Measurements from ENCODE around the gene SYF2.
"Not testable (repeated sequence)": the region's sequence is repeated elsewhere in the genome, so short reads cannot be mapped to it uniquely, and the experiment has no call there.

SYF2 gene

DNA sequence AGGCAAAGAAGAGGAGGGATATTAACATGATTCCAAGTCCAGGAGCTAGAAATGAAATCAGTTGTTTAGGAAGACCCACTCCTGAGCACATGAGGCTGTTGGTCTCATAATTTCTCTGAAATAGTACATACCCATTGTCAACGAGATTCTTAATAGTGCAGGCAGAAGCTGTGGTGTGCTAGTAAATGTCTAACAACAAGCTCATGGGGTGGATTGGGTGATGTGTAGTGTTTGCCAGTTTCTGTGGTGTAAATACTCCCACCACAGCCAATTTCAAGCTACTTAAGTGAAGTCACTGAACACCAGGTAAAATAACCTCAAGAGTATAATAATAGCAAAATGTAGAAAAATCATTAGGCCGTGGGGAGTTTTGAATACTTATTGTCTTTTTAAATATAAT is 42.0 kb downstream of the SYF2 start:
- Histone ChIP-seq H3K4me1 (ENCODE audit: control insufficient read depth in 1 of 2, insufficient read depth in 2 of 2, low read length in 2 of 2) (no peaks in the 10 kb centered on the region), H3K36me3 (ENCODE audit: control insufficient read depth in 1 of 2, insufficient read depth in 2 of 2, low read length in 2 of 2) (no peaks in the 10 kb centered on the region), H3K9me3 (ENCODE audit: control insufficient read depth in 1 of 2, low read length in 2 of 2) (no peaks in the 10 kb centered on the region), H3K27me3 (ENCODE audit: low read depth, low read length) (no peaks in the 10 kb centered on the region), H3K4me3 (ENCODE audit: low read depth in 1 of 2, low read length in 2 of 2) (no peak overlapping the region), H3K27ac (ENCODE audit: low read length) (no peak overlapping the region)

DNA sequence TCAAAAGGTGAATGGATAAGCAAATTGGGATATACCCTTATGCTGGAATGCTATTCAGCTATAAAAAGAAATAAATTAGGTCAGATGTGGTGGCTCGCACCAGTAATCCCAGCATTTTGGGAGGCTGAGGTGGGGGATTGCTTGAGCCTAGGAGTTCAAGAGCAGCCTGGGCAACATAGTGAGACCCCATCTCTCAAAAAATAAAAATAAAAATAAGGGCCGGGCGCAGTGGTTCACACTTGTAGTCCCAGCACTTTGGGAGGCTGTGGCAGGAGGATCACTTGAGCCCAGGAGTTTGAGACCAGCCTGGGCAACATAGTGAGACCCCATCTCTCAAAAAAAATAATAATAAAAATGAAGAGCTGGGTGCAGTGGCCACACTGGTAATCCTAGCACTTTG is 44.4 kb downstream of the SYF2 start:
- H3K27ac ChIP-seq (ENCODE audit: low read length); H3K4me1 ChIP-seq (ENCODE audit: control insufficient read depth in 1 of 2, insufficient read depth in 2 of 2, low read length in 2 of 2); H3K4me3 ChIP-seq (ENCODE audit: low read depth in 1 of 2, low read length in 2 of 2); H3K27me3 ChIP-seq (ENCODE audit: low read depth, low read length); H3K9me3 ChIP-seq (ENCODE audit: control insufficient read depth in 1 of 2, low read length in 2 of 2); H3K36me3 ChIP-seq (ENCODE audit: control insufficient read depth in 1 of 2, insufficient read depth in 2 of 2, low read length in 2 of 2): not testable (repeated sequence)

DNA sequence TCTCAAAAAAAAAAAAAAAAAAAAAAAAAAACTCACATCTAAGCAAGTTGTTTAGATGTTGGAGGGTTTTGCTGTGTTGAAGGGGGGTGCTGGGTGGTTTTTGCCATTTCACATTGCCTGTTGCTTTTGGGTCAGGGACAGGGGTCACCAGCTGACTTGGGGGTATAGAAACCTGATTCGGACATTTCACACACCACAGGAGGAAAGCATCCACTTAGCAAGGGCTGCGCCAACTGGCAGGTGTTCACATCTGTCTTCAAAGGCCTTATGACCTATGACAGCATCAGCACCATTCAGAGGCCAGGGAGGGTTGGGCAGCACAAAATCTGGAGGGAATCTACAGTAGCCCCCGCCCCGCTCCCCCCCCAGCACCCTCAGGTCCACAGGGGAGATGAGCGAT is 45.2 kb downstream of the SYF2 start:
- no peaks in the 10 kb centered on the region for H3K9me3 ChIP-seq (ENCODE audit: control insufficient read depth in 1 of 2, low read length in 2 of 2)
- no peaks in the 10 kb centered on the region for H3K27me3 ChIP-seq (ENCODE audit: low read depth, low read length)
- H3K36me3 ChIP-seq (ENCODE audit: control insufficient read depth in 1 of 2, insufficient read depth in 2 of 2, low read length in 2 of 2), result no peaks in the 10 kb centered on the region
- no peaks in the 10 kb centered on the region for H3K4me1 ChIP-seq (ENCODE audit: control insufficient read depth in 1 of 2, insufficient read depth in 2 of 2, low read length in 2 of 2)
- no peak overlapping the region for H3K4me3 ChIP-seq (ENCODE audit: low read depth in 1 of 2, low read length in 2 of 2)
- no peak overlapping the region for H3K27ac ChIP-seq (ENCODE audit: low read length)

GRCh38 chr1:25186161-25187007 is 45.9 kb downstream of the SYF2 start:
- no peaks in the 10 kb centered on the region for H3K9me3 ChIP-seq (ENCODE audit: control insufficient read depth in 1 of 2, low read length in 2 of 2)
- H3K27me3 ChIP-seq (ENCODE audit: low read depth, low read length), result no peaks in the 10 kb centered on the region
- H3K4me3 ChIP-seq (ENCODE audit: low read depth in 1 of 2, low read length in 2 of 2), result no peak overlapping the region
- H3K4me1 ChIP-seq (ENCODE audit: control insufficient read depth in 1 of 2, insufficient read depth in 2 of 2, low read length in 2 of 2), result no peaks in the 10 kb centered on the region
- H3K36me3 ChIP-seq (ENCODE audit: control insufficient read depth in 1 of 2, insufficient read depth in 2 of 2, low read length in 2 of 2), result no peaks in the 10 kb centered on the region
- H3K27ac ChIP-seq (ENCODE audit: low read length), result no peak overlapping the region

- Histone ChIP-seq H3K27ac (ENCODE audit: low read length) (no peak overlapping the region), H3K9me3 (ENCODE audit: control insufficient read depth in 1 of 2, low read length in 2 of 2) (no peaks in the 10 kb centered on the region), H3K4me1 (ENCODE audit: control insufficient read depth in 1 of 2, insufficient read depth in 2 of 2, low read length in 2 of 2) (no peaks in the 10 kb centered on the region), H3K27me3 (ENCODE audit: low read depth, low read length) (no peaks in the 10 kb centered on the region), H3K36me3 (ENCODE audit: control insufficient read depth in 1 of 2, insufficient read depth in 2 of 2, low read length in 2 of 2) (no peaks in the 10 kb centered on the region), H3K4me3 (ENCODE audit: low read depth in 1 of 2, low read length in 2 of 2) (no peak overlapping the region)
Observed at GRCh38 chr1:25185409-25186160, 46.7 kb downstream of the SYF2 start.

DNA sequence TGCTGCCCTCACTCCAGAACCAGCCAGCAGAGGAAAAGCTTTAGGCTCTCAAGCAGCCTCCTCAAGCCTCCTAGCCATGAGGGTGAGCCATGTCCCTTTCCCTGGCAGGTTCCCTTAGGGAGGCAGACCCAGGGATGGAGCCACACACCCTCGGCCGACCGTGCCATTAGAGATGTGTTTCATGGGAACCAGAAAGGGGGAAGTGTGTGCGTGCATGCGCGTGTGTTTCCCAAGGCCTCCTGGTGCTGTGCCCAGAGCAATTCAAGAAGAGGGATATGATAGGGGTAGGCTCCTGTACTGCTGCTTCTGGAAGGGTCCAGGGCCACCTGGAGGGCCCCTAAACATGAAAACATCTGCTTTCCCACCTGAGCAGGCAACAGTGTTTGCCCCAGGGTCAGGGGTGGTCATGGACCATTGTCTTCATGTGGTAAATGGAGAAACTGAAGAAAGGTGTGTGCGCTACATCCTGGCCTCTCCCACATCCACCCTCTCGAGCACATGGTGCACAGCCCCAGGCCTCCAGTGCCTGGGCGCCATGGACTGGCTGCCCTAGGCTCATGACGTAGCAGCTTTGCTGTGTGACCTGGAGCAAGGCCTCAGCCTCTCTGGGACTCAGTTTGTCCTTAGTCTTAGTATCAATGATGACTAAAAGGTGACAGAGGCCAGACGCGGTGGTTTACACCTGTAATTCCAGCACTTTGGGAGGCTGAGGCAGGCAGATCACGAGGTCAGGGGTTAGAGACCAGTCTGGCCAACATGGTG is 48.1 kb downstream of the SYF2 start:
- Histone ChIP-seq H3K4me3 (ENCODE audit: low read depth in 1 of 2, low read length in 2 of 2) (no peak overlapping the region), H3K36me3 (ENCODE audit: control insufficient read depth in 1 of 2, insufficient read depth in 2 of 2, low read length in 2 of 2) (no peaks in the 10 kb centered on the region), H3K4me1 (ENCODE audit: control insufficient read depth in 1 of 2, insufficient read depth in 2 of 2, low read length in 2 of 2) (no peaks in the 10 kb centered on the region), H3K27ac (ENCODE audit: low read length) (no peak overlapping the region), H3K27me3 (ENCODE audit: low read depth, low read length) (no peaks in the 10 kb centered on the region), H3K9me3 (ENCODE audit: control insufficient read depth in 1 of 2, low read length in 2 of 2) (no peaks in the 10 kb centered on the region)

DNA sequence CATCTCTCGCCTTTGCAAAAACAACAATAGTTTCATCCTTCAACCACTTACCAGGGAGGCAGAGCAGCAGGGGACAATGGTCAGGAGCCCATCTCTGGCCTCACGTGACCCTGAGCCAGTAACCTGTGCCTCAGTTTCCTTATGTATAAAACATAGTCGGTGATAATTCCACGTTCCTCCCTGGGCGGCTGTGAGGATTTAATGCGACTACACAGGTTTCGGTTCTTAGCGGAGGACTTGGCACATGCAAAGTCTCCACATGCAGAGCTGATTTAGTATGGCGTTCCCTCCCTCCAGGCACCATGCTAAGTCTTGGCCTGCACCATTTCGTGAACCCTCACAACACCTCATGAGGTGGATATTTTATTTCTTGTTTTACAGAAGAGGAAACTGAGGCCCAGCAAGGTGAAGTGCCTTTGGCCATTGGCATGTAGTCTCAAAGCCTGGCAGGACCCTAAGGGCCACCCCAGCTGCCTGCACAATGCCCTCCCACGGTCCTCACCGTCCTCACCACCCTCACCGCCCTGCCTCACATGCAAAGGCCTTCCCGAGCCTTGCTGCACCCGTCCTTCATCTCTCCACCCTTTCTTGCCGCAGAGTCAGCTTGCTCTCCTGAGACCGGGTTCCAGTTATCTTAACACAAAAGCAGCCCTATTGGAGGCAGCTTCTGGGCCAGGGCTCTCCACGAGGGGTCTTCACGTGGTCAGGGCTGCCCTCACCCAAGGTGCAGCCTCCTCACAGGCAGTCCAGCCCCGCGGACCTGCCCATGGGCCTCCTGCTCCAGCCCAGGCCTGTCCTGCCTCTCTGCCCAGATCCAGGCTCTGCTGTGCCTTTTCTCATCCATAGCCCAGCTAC is 48.9 kb downstream of the SYF2 start:
- Histone ChIP-seq H3K4me3 (ENCODE audit: low read depth in 1 of 2, low read length in 2 of 2) (no peak overlapping the region), H3K27me3 (ENCODE audit: low read depth, low read length) (no peaks in the 10 kb centered on the region), H3K4me1 (ENCODE audit: control insufficient read depth in 1 of 2, insufficient read depth in 2 of 2, low read length in 2 of 2) (no peaks in the 10 kb centered on the region), H3K36me3 (ENCODE audit: control insufficient read depth in 1 of 2, insufficient read depth in 2 of 2, low read length in 2 of 2) (no peaks in the 10 kb centered on the region), H3K9me3 (ENCODE audit: control insufficient read depth in 1 of 2, low read length in 2 of 2) (no peaks in the 10 kb centered on the region), H3K27ac (ENCODE audit: low read length) (no peak overlapping the region)

- Histone ChIP-seq H3K9me3 (ENCODE audit: control insufficient read depth in 1 of 2, low read length in 2 of 2) (no peaks in the 10 kb centered on the region), H3K27ac (ENCODE audit: low read length) (no peak overlapping the region), H3K4me1 (ENCODE audit: control insufficient read depth in 1 of 2, insufficient read depth in 2 of 2, low read length in 2 of 2) (no peaks in the 10 kb centered on the region), H3K36me3 (ENCODE audit: control insufficient read depth in 1 of 2, insufficient read depth in 2 of 2, low read length in 2 of 2) (no peaks in the 10 kb centered on the region), H3K27me3 (ENCODE audit: low read depth, low read length) (no peaks in the 10 kb centered on the region), H3K4me3 (ENCODE audit: low read depth in 1 of 2, low read length in 2 of 2) (no peak overlapping the region)
Observed at GRCh38 chr1:25182629-25183028, 49.7 kb downstream of the SYF2 start.

GRCh38 chr1:25180996-25181395 is 51.3 kb downstream of the SYF2 start:
- no peaks in the 10 kb centered on the region for H3K36me3 ChIP-seq (ENCODE audit: control insufficient read depth in 1 of 2, insufficient read depth in 2 of 2, low read length in 2 of 2)
- no peak overlapping the region for H3K27ac ChIP-seq (ENCODE audit: low read length)
- no peaks in the 10 kb centered on the region for H3K4me1 ChIP-seq (ENCODE audit: control insufficient read depth in 1 of 2, insufficient read depth in 2 of 2, low read length in 2 of 2)
- H3K27me3 ChIP-seq (ENCODE audit: low read depth, low read length), result no peaks in the 10 kb centered on the region
- no peak overlapping the region for H3K4me3 ChIP-seq (ENCODE audit: low read depth in 1 of 2, low read length in 2 of 2)
- peaks cover 0 to 3% of the 10 kb centered on the region in 2 donors for H3K9me3 ChIP-seq (ENCODE audit: control insufficient read depth in 1 of 2, low read length in 2 of 2)

- Histone ChIP-seq H3K27me3 (ENCODE audit: low read depth, low read length) (no peaks in the 10 kb centered on the region), H3K4me1 (ENCODE audit: control insufficient read depth in 1 of 2, insufficient read depth in 2 of 2, low read length in 2 of 2) (no peaks in the 10 kb centered on the region), H3K36me3 (ENCODE audit: control insufficient read depth in 1 of 2, insufficient read depth in 2 of 2, low read length in 2 of 2) (no peaks in the 10 kb centered on the region), H3K4me3 (ENCODE audit: low read depth in 1 of 2, low read length in 2 of 2) (no peak overlapping the region), H3K27ac (ENCODE audit: low read length) (no peak overlapping the region), H3K9me3 (ENCODE audit: control insufficient read depth in 1 of 2, low read length in 2 of 2) (peaks cover 0 to 3% of the 10 kb centered on the region in 2 donors)
Observed at GRCh38 chr1:25178917-25179561, 53.3 kb downstream of the SYF2 start.

All from muscle layer of duodenum (tissue), 2 donors.